Measurements from ENCODE around the gene SAE1. TPM values are rescaled to one million over a fixed set of nuclear protein-coding genes. Genes with fewer than 3 reads are reported as not detected.

Gene SAE1
- total RNA-seq, 1 experiment from 2014 or later = 140 TPM

- in situ Hi-C loops (cut with HindIII; ENCODE audit: low pct_unique_long_range_greater_than_20kb, low sequenced_read_pairs) (no loop called here), intact Hi-C loops (cut with micrococcal nuclease; ENCODE audit: unreplicated experiment) (no loop called here)
- Histone ChIP-seq H3K9me3 (ENCODE audit: control insufficient read depth, insufficient read depth, low read depth, low read length) (no peaks in the 10 kb centered on the region), H3K27ac (ENCODE audit: low read length) (no peak overlapping the region), H3K4me3 (ENCODE audit: low read depth in 2 of 2, low read length in 2 of 2) (no peak overlapping the region), H3K36me3 (ENCODE audit: control insufficient read depth, insufficient read depth, low read length) (no peaks in the 10 kb centered on the region), H3K4me1 (ENCODE audit: control insufficient read depth, insufficient read depth, low read length) (peaks cover 9% of the 10 kb centered on the region), H3K27me3 (ENCODE audit: control insufficient read depth, insufficient read depth, low read length) (no peaks in the 10 kb centered on the region)
- CTCF ChIA-PET = no interaction called here
- no peak for DNase-seq (ENCODE audit: low read depth, low spot score)
- no peak for ATAC-seq
- TF ChIP-seq POLR2AphosphoS5 (IDR thresholded peaks at IDR 0.05; ENCODE audit: low read depth, low read length) (no peak), TCF7L2 (IDR thresholded peaks at IDR 0.05; ENCODE audit: low read depth, low read length) (no peak), REST (IDR thresholded peaks at IDR 0.05; ENCODE audit: insufficient read depth in 1 of 2, low read depth in 2 of 2, low read length in 1 of 2) (no peak), SIN3A (IDR thresholded peaks at IDR 0.05; ENCODE audit: borderline replicate concordance, insufficient read depth, low read depth, low read length) (no peak), CTCF (IDR thresholded peaks at IDR 0.05) (no peak)
- POLR2A ChIA-PET = no interaction called here
- no TSS peak for BruUV-seq (replicated peaks)
Observed at GRCh38 chr19:47102346-47103060, 28.1 kb upstream of the SAE1 start.

- Histone ChIP-seq H3K4me1 (ENCODE audit: control insufficient read depth, insufficient read depth, low read length) (peaks cover 30% of the 10 kb centered on the region), H3K9me3 (ENCODE audit: control insufficient read depth, insufficient read depth, low read depth, low read length) (no peaks in the 10 kb centered on the region), H3K36me3 (ENCODE audit: control insufficient read depth, insufficient read depth, low read length) (no peaks in the 10 kb centered on the region; the same call in 1 of the 2 replicates), H3K27ac (ENCODE audit: low read length) (no peak overlapping the region), H3K27me3 (ENCODE audit: control insufficient read depth, insufficient read depth, low read length) (no peaks in the 10 kb centered on the region), H3K4me3 (ENCODE audit: low read depth in 2 of 2, low read length in 2 of 2) (no peak overlapping the region)
- BruUV-seq (replicated peaks) = no TSS peak
- CTCF ChIA-PET = no interaction called here
- TF ChIP-seq SIN3A (IDR thresholded peaks at IDR 0.05; ENCODE audit: borderline replicate concordance, insufficient read depth, low read depth, low read length) (no peak), TCF7L2 (IDR thresholded peaks at IDR 0.05; ENCODE audit: low read depth, low read length) (no peak), POLR2AphosphoS5 (IDR thresholded peaks at IDR 0.05; ENCODE audit: low read depth, low read length) (no peak), REST (IDR thresholded peaks at IDR 0.05; ENCODE audit: insufficient read depth in 1 of 2, low read depth in 2 of 2, low read length in 1 of 2) (no peak), CTCF (IDR thresholded peaks at IDR 0.05) (no peak)
- intact Hi-C loops (cut with micrococcal nuclease; ENCODE audit: unreplicated experiment) = no loop called here
- in situ Hi-C loops (cut with HindIII; ENCODE audit: low pct_unique_long_range_greater_than_20kb, low sequenced_read_pairs) = no loop called here
- POLR2A ChIA-PET = no interaction called here
- DNase-seq (ENCODE audit: low read depth, low spot score) = no peak
- ATAC-seq = no peak
Observed at GRCh38 chr19:47104680-47105079, 26.0 kb upstream of the SAE1 start.

Data from Panc1 (cell line).